Gastroesophageal sphincter (tissue), 4 donors: ENCODE results near the gene ZC3H10. TPM values are rescaled to one million over a fixed set of nuclear protein-coding genes. Genes with fewer than 3 reads are reported as not detected.

Experiments used
- ATAC-seq: fragments of 150-250 bp; one replicate; pipeline ENCODE4 v1.9.1; 2016; ENCODE audit warnings: mild to moderate bottlenecking, moderate library complexity
- H3K27ac ChIP-seq, 4 donors: fragments of 200-600 bp; sonication (generic) in 3 of 4; 1 replicate in 3 of 4; 2 replicates in 1 of 4; pipeline ENCODE4 v1.5.1; 2016 to 2019
- H3K27me3 ChIP-seq: fragments of 200-600 bp; sonication (generic); one replicate; pipeline ENCODE4 v1.5.1; 2019
- H3K36me3 ChIP-seq, 2 donors: fragments of 200-600 bp; sonication (generic); one replicate each; pipeline ENCODE4 v1.5.1; 2019; ENCODE audit warnings: control low read depth in 1 of 2
- H3K4me1 ChIP-seq, 3 donors: fragments of 200-600 bp; sonication (generic); 1 replicate in 2 of 3; 2 replicates in 1 of 3; pipeline ENCODE4 v1.5.1; 2016 to 2019; ENCODE audit warnings: control low read depth in 2 of 3
- H3K4me3 ChIP-seq, 2 donors: fragments of 200-600 bp; sonication (generic); one replicate each; pipeline ENCODE4 v1.5.1; 2019; ENCODE audit warnings: mild to moderate bottlenecking in 1 of 2, moderate library complexity in 1 of 2
- H3K9me3 ChIP-seq, 3 donors: fragments of 200-600 bp; sonication (generic); one replicate each; pipeline ENCODE4 v1.5.1; 2017 to 2019; ENCODE audit warnings: control low read depth in 2 of 3
- EP300 ChIP-seq: sonication (generic); formaldehyde crosslinking; IDR thresholded peaks from one replicate; pipeline ENCODE4 v1.6.1; 2017; ENCODE audit warnings: antibody characterized with exemption, mild to moderate bottlenecking
- POLR2A ChIP-seq, 2 donors: fragments of 450-650 bp; IDR thresholded peaks; one replicate each; pipeline ENCODE4 v1.6.1; 2017; ENCODE audit warnings: antibody characterized with exemption in 2 of 2, mild to moderate bottlenecking in 2 of 2, moderate library complexity in 1 of 2
- POLR2AphosphoS5 ChIP-seq: sonication (generic); formaldehyde crosslinking; IDR thresholded peaks from one replicate; pipeline ENCODE4 v1.6.1; 2017; ENCODE audit warnings: antibody characterized with exemption
- WGBS, 2 donors: methylation state at CpG; one replicate each; pipeline ENCODE4 v1.1.5; 2018; ENCODE audit warnings: low coverage in 1 of 2; 5-methylcytosine and 5-hydroxymethylcytosine counted together
- total RNA-seq, 4 donors: library from RNA; depleted of rRNA; stranded (reverse); fragments of >200 nt; gene quantifications; one replicate each; pipeline ENCODE4 v1.1.0, GENCODE V29; 2016
- TF ChIP-seq, protein P1 (sequence below), 4 experiments: fragments of 200-600 bp in 2 of 4; fragments of 450-650 bp in 2 of 4; sonication (generic) in 1 of 4; IDR thresholded peaks; one replicate each; pipeline ENCODE4 v1.5.1; 2017 to 2019; ENCODE audit warnings: antibody characterized with exemption in 4 of 4, mild to moderate bottlenecking in 2 of 4, moderate library complexity in 2 of 4

Gene ZC3H10
- total RNA-seq, 4 donors from 2014 or later = 5.0 to 7.4 (median 5.8) TPM

DNA sequence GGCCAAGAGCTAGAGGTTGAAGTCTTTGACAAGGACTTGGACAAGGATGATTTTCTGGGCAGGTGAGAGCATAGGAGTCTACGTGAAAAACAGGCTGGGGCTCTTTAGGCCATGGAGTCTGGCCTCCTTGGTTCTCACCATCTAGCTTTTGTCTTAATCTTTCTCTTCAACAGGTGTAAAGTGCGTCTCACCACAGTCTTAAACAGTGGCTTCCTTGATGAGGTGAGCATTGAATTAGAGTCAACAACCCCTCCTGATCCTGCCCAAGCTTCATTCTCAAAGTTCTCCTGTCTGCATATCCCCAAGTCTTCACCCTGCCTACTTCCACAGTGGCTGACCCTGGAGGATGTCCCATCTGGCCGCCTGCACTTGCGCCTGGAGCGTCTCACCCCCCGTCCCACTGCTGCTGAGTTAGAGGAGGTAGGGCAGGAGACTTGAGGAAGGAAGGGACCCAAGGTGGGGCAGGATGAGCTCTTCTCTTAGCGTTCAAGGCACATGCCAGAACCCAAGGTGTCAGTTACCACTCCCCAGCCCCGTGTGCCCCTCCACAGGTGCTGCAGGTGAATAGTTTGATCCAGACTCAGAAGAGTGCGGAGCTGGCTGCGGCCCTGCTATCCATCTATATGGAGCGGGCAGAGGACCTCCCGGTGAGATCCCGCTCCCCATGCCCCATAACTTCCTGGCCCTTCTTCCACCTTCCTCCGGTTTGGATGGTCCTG lies 19.9 kb downstream of the ZC3H10 start:
- peaks cover 0 to 10% (median 0%) of the 10 kb centered on the region in 3 donors for H3K4me1 ChIP-seq
- TF ChIP-seq EP300 (no peak), POLR2AphosphoS5 (no peak), POLR2A (IDR thresholded peaks at IDR 0.05) (no peak)
- TF ChIP-seq, protein P1, sequence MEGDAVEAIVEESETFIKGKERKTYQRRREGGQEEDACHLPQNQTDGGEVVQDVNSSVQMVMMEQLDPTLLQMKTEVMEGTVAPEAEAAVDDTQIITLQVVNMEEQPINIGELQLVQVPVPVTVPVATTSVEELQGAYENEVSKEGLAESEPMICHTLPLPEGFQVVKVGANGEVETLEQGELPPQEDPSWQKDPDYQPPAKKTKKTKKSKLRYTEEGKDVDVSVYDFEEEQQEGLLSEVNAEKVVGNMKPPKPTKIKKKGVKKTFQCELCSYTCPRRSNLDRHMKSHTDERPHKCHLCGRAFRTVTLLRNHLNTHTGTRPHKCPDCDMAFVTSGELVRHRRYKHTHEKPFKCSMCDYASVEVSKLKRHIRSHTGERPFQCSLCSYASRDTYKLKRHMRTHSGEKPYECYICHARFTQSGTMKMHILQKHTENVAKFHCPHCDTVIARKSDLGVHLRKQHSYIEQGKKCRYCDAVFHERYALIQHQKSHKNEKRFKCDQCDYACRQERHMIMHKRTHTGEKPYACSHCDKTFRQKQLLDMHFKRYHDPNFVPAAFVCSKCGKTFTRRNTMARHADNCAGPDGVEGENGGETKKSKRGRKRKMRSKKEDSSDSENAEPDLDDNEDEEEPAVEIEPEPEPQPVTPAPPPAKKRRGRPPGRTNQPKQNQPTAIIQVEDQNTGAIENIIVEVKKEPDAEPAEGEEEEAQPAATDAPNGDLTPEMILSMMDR (IDR thresholded peaks at IDR 0.05) = no peak
- H3K9me3 ChIP-seq = no peaks in the 10 kb centered on the region
- ATAC-seq = no peak
- H3K4me3 ChIP-seq = no peak overlapping the region
- no peaks in the 10 kb centered on the region for H3K27me3 ChIP-seq
- peaks cover 3 to 100% of the 10 kb centered on the region in 2 donors for H3K36me3 ChIP-seq
- WGBS, 2 donors = 88% methylated on average over 10 of the region's 14 CpGs; no CpG with 5 or more reads in 1 of the 2 donors
- no peak overlapping the region for H3K27ac ChIP-seq

DNA sequence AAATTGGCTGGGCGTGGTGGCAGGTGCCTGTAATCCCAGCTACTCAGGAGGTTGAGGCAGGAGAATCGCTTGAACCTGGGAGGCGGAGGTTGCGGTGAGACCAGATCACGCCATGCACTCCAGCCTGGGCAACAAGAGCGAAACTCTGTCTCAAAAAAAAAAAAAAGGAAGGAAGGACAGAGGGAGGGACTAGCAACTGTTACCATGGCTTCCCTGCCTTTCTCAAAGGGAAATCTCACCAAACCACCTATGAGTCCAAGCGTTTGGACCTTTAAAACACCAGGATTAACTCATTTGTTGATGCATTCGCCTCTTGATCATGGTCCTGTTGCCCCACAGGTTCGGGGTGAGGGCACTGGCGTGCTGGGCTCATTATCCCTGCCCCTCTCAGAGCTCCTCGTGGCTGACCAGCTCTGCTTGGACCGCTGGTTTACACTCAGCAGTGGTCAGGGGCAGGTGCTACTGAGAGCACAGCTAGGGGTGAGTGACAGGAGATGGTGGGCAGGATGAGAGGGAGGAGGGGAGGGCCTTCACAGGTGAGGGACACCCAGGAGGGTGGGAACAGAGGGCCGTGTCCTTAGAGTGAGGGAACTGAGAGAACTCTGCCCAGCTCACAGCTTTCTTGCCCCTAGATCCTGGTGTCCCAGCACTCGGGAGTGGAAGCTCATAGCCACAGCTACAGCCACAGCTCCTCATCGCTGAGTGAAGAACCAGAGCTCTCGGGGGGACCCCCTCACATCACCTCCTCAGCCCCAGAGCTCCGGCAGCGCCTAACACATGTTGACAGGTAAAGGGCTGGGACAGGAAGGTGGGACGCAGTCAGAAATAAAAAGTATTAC lies 24.1 kb downstream of the ZC3H10 start:
- TF ChIP-seq POLR2A (IDR thresholded peaks at IDR 0.05) (no peak), EP300 (no peak), POLR2AphosphoS5 (no peak)
- TF ChIP-seq, protein P1 (IDR thresholded peaks at IDR 0.05) = no peak
- H3K27me3 ChIP-seq = no peaks in the 10 kb centered on the region
- H3K9me3 ChIP-seq = no peaks in the 10 kb centered on the region
- peak overlapping the region in 1 of 4 donors; percentile 54 for H3K27ac ChIP-seq
- H3K36me3 ChIP-seq = peaks cover 3 to 84% of the 10 kb centered on the region in 2 donors
- WGBS, 2 donors = 81 to 90% methylated on average over 7 to 9 of the region's 19 CpGs
- peaks cover 0 to 45% (median 0%) of the 10 kb centered on the region in 3 donors for H3K4me1 ChIP-seq
- no peak for ATAC-seq
- no peak overlapping the region for H3K4me3 ChIP-seq

GRCh38 chr12:56143217-56143616 lies 25.2 kb downstream of the ZC3H10 start:
- H3K27ac ChIP-seq = peak overlapping the region in 3 of 4 donors; percentile 42 to 57 (median 54)
- no peak for TF ChIP-seq EP300
- no peaks in the 10 kb centered on the region for H3K27me3 ChIP-seq
- ATAC-seq = no peak
- H3K4me1 ChIP-seq = peaks cover 0 to 49% (median 0%) of the 10 kb centered on the region in 3 donors
- WGBS, 2 donors = 64% methylated on average over 3 of the region's 4 CpGs; no CpG with 5 or more reads in 1 of the 2 donors
- no peak overlapping the region for H3K4me3 ChIP-seq
- H3K9me3 ChIP-seq = no peaks in the 10 kb centered on the region
- peaks cover 3 to 73% of the 10 kb centered on the region in 2 donors for H3K36me3 ChIP-seq

DNA sequence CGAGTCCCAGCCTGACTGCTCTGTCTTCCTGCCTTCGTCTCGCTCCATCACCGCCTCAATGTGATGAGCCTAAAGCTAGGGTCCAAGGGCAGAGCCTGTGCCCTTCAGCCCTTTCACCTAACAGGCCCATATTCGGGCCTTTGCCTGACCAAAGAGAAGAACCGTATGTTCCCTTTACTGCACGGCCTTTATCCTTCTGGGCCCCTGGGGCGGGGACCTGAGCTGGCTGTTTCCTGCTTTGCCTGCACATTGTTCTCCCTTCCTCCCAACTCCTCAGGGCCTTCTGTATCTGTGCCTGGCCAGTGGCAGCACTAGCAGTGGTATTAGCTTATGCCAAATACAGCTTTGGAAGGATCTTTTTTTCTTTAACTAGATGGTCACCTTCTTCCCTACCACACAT lies 25.8 kb downstream of the ZC3H10 start:
- Histone ChIP-seq H3K36me3 (peaks cover 3 to 67% of the 10 kb centered on the region in 2 donors), H3K4me3 (no peak overlapping the region), H3K27ac (peak overlapping the region in 3 of 4 donors; percentile 42 to 57 (median 54)), H3K4me1 (peaks cover 0 to 49% (median 0%) of the 10 kb centered on the region in 3 donors), H3K9me3 (no peaks in the 10 kb centered on the region), H3K27me3 (no peaks in the 10 kb centered on the region)
- TF ChIP-seq, protein P1 (IDR thresholded peaks at IDR 0.05) = no peak
- no peak for TF ChIP-seq POLR2A (IDR thresholded peaks at IDR 0.05)
- no peak for TF ChIP-seq EP300
- no peak for TF ChIP-seq POLR2AphosphoS5
- peak; percentile 39 for ATAC-seq
- WGBS, 2 donors = 63 to 77% methylated on average over 7 to 8 of the region's 8 CpGs

GRCh38 chr12:56145217-56145616 lies 27.2 kb downstream of the ZC3H10 start:
- 53 to 65% methylated on average over 2 of the region's 3 CpGs for WGBS, 2 donors
- Histone ChIP-seq H3K4me1 (peaks cover 0 to 49% (median 0%) of the 10 kb centered on the region in 3 donors), H3K27ac (peak overlapping the region in 3 of 4 donors; percentile 42 to 57 (median 51)), H3K9me3 (no peaks in the 10 kb centered on the region), H3K27me3 (no peaks in the 10 kb centered on the region), H3K36me3 (peaks cover 0 to 53% of the 10 kb centered on the region in 2 donors), H3K4me3 (no peak overlapping the region)
- ATAC-seq = no peak
- no peak for TF ChIP-seq POLR2A (IDR thresholded peaks at IDR 0.05)
- TF ChIP-seq EP300 = no peak
- TF ChIP-seq POLR2AphosphoS5 = no peak
- TF ChIP-seq, protein P1 (IDR thresholded peaks at IDR 0.05) = no peak
